Spleen (tissue), 7 donors: ENCODE results near the gene ZNF736.

Experiments
- POLR2AphosphoS5 ChIP-seq, 3 donors: sonication (generic); formaldehyde crosslinking; IDR thresholded peaks; one replicate each; pipeline ENCODE4 v1.5.1; 2017; ENCODE audit warnings: antibody characterized with exemption in 3 of 3
- TF ChIP-seq, protein P1 (sequence below), 11 experiments: fragments of 200-600 bp in 7 of 11; fragments of 450-650 bp in 4 of 11; sonication (generic) in 4 of 11; IDR thresholded peaks in 8 of 11; conservative IDR thresholded peaks in 3 of 11; 1 replicate in 7 of 11; 2 replicates in 4 of 11; pipeline versions ENCODE4 v1.4.0 to v1.8.0; 2016 to 2021; ENCODE audit warnings: antibody characterized with exemption in 11 of 11, inconsistent platforms in 4 of 11, mild to moderate bottlenecking in 1 of 11
- donor health status: DM: no; HTN: no; CAD: no; lungs with moderate emphysema.
- donor health status: DM: no; HTN: no; CAD: no.
- donor health status: DM: no; HTN: no; CAD: no.

- no peak for TF ChIP-seq POLR2AphosphoS5 (IDR thresholded peaks at IDR 0.05)
- TF ChIP-seq, protein P1, sequence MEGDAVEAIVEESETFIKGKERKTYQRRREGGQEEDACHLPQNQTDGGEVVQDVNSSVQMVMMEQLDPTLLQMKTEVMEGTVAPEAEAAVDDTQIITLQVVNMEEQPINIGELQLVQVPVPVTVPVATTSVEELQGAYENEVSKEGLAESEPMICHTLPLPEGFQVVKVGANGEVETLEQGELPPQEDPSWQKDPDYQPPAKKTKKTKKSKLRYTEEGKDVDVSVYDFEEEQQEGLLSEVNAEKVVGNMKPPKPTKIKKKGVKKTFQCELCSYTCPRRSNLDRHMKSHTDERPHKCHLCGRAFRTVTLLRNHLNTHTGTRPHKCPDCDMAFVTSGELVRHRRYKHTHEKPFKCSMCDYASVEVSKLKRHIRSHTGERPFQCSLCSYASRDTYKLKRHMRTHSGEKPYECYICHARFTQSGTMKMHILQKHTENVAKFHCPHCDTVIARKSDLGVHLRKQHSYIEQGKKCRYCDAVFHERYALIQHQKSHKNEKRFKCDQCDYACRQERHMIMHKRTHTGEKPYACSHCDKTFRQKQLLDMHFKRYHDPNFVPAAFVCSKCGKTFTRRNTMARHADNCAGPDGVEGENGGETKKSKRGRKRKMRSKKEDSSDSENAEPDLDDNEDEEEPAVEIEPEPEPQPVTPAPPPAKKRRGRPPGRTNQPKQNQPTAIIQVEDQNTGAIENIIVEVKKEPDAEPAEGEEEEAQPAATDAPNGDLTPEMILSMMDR (IDR thresholded peaks at IDR 0.05 in 8 of 11, conservative IDR thresholded peaks at IDR 0.05 in 3 of 11): no peak
Measured at GRCh38 chr7:64312826-64313225, 935 bp upstream of the ZNF736 start.
